Nephron (organoid): ENCODE data around the gene AIF1L.

Experiments used
- H3K27ac Mint-ChIP-seq, 3 experiments: 2 replicates each; pipeline ENCODE4 v1.8.0; 2020; ENCODE audit warnings: mixed read lengths in 3 of 3, mild to moderate bottlenecking in 2 of 3, moderate library complexity in 1 of 3
- H3K27me3 Mint-ChIP-seq: 2 replicates; pipeline ENCODE4 v1.8.0; 2021; ENCODE audit warnings: low read depth, mild to moderate bottlenecking, moderate library complexity, mixed read lengths
- H3K36me3 Mint-ChIP-seq: 2 replicates; pipeline ENCODE4 v1.8.0; 2020; ENCODE audit warnings: low read depth, mixed read lengths
- H3K4me1 Mint-ChIP-seq: 2 replicates; pipeline ENCODE4 v1.8.0; 2020; ENCODE audit warnings: mixed read lengths
- H3K4me3 Mint-ChIP-seq, 3 experiments: 2 replicates each; pipeline ENCODE4 v1.8.0; 2020; ENCODE audit warnings: mild to moderate bottlenecking in 3 of 3, mixed read lengths in 3 of 3, moderate library complexity in 2 of 3
- H3K9me3 Mint-ChIP-seq: 2 replicates; pipeline ENCODE4 v1.8.0; 2020; ENCODE audit warnings: mixed read lengths
- CTCF ChIP-seq, 3 experiments: fragments of 200-600 bp; sonication (generic); IDR thresholded peaks; one replicate each; pipeline ENCODE4 v1.5.0; 2021; ENCODE audit warnings: antibody characterized with exemption in 3 of 3; ENCODE audit not compliant: unreplicated experiment in 3 of 3

The AIF1L gene

GRCh38 chr9:131096269-131097125 is at the start of gene AIF1L:
TSS of gene AIF1L (plus strand) at chr9:131096531. CDS start at chr9:131096630, 99 bp downstream.
- H3K9me3 Mint-ChIP-seq = no peaks in the 10 kb centered on the region
- peak within 1 kb of the TSS; percentile 54 to 91 (median 80) for H3K27ac Mint-ChIP-seq
- H3K4me1 Mint-ChIP-seq = peaks cover 43% of the 10 kb centered on the region
- TF ChIP-seq CTCF (IDR thresholded peaks at IDR 0.05; ENCODE audit: unreplicated experiment in 3 of 3) = no peak
- H3K36me3 Mint-ChIP-seq = peaks cover 5% of the 10 kb centered on the region
- H3K27me3 Mint-ChIP-seq = peaks cover 43% of the 10 kb centered on the region
- H3K4me3 Mint-ChIP-seq = peak within 1 kb of the TSS; percentile 86 to 91 (median 87)

- Mint-ChIP-seq H3K27me3 (peaks cover 4% of the 10 kb centered on the region), H3K9me3 (peaks cover 2% of the 10 kb centered on the region), H3K4me1 (no peaks in the 10 kb centered on the region), H3K36me3 (peaks cover 12% of the 10 kb centered on the region), H3K4me3 (no peak overlapping the region), H3K27ac (no peak overlapping the region)
- peak; percentile 92 to 98 (median 96) for TF ChIP-seq CTCF (IDR thresholded peaks at IDR 0.05; ENCODE audit: unreplicated experiment in 3 of 3)
Measured at GRCh38 chr9:131046581-131047202, 49.6 kb upstream of the AIF1L start.

GRCh38 chr9:131048332-131048731 is 48.0 kb upstream of the AIF1L start:
- no peaks in the 10 kb centered on the region for H3K4me1 Mint-ChIP-seq
- H3K36me3 Mint-ChIP-seq = peaks cover 11% of the 10 kb centered on the region
- H3K4me3 Mint-ChIP-seq = no peak overlapping the region
- TF ChIP-seq CTCF (IDR thresholded peaks at IDR 0.05; ENCODE audit: unreplicated experiment in 3 of 3) = no peak
- H3K9me3 Mint-ChIP-seq = peaks cover 2% of the 10 kb centered on the region
- H3K27ac Mint-ChIP-seq = no peak overlapping the region
- H3K27me3 Mint-ChIP-seq = peaks cover 4% of the 10 kb centered on the region

GRCh38 chr9:131048820-131049219 is 47.5 kb upstream of the AIF1L start:
- H3K4me1 Mint-ChIP-seq = no peaks in the 10 kb centered on the region
- H3K27ac Mint-ChIP-seq = no peak overlapping the region
- H3K9me3 Mint-ChIP-seq = peaks cover 2% of the 10 kb centered on the region
- TF ChIP-seq CTCF (IDR thresholded peaks at IDR 0.05; ENCODE audit: unreplicated experiment in 3 of 3) = no peak
- no peak overlapping the region for H3K4me3 Mint-ChIP-seq
- H3K36me3 Mint-ChIP-seq = peaks cover 7% of the 10 kb centered on the region
- H3K27me3 Mint-ChIP-seq = peaks cover 4% of the 10 kb centered on the region

- H3K4me1 Mint-ChIP-seq = no peaks in the 10 kb centered on the region
- no peak overlapping the region for H3K4me3 Mint-ChIP-seq
- H3K27ac Mint-ChIP-seq = no peak overlapping the region
- no peak for TF ChIP-seq CTCF (IDR thresholded peaks at IDR 0.05; ENCODE audit: unreplicated experiment in 3 of 3)
- H3K9me3 Mint-ChIP-seq = peaks cover 2% of the 10 kb centered on the region
- peaks cover 7% of the 10 kb centered on the region for H3K36me3 Mint-ChIP-seq
- peaks cover 4% of the 10 kb centered on the region for H3K27me3 Mint-ChIP-seq
Measured at GRCh38 chr9:131049829-131050715, 46.3 kb upstream of the AIF1L start.
